Activated CD4-positive, alpha-beta memory T cell treated with anti-CD3 and anti-CD28 coated beads for 36 hours (primary cell): Measurements from ENCODE around the gene EIF2B1. TPM values are rescaled to one million over a fixed set of nuclear protein-coding genes. Genes with fewer than 3 reads are reported as not detected.

Source experiments
- CTCF ChIA-PET: fragments of 350-600 bp; sonication (Branson Sonifier 250); formaldehyde crosslinking; loops from one replicate; lab custom pipeline; 2021; ENCODE audit warnings: antibody characterized with exemption, inconsistent platforms; lab: Charles Lee
- POLR2A ChIA-PET: fragments of 350-600 bp; sonication (Branson Sonifier 250); formaldehyde crosslinking; loops from one replicate; lab custom pipeline; 2021; ENCODE audit warnings: antibody characterized with exemption; lab: Charles Lee
- DNase-seq: peaks from one replicate; pipeline ENCODE4 v3.0.0-alpha.2; 2020
- H3K27ac Mint-ChIP-seq: one replicate; pipeline ENCODE4 v1.8.0; 2021; ENCODE audit warnings: mixed read lengths
- H3K27me3 Mint-ChIP-seq: one replicate; pipeline ENCODE4 v1.8.0; 2021; ENCODE audit warnings: mixed read lengths
- H3K36me3 Mint-ChIP-seq: one replicate; pipeline ENCODE4 v1.8.0; 2021; ENCODE audit warnings: mixed read lengths
- H3K4me1 Mint-ChIP-seq: one replicate; pipeline ENCODE4 v1.8.0; 2021; ENCODE audit warnings: low read depth, mixed read lengths
- H3K4me3 Mint-ChIP-seq: one replicate; pipeline ENCODE4 v1.8.0; 2021; ENCODE audit warnings: mild to moderate bottlenecking, mixed read lengths
- H3K9me3 Mint-ChIP-seq: one replicate; pipeline ENCODE4 v1.8.0; 2021; ENCODE audit warnings: mixed read lengths
- intact Hi-C: fragments of 100-400 bp; cut with micrococcal nuclease; formaldehyde crosslinking; loops from one replicate; pipeline ENCODE4 v1.15.1; 2023
- total RNA-seq, 2 experiments: library from RNA; stranded (reverse); gene quantifications; one replicate each; pipeline ENCODE4 v1.2.3, GENCODE V29; 2021

Gene EIF2B1
- total RNA-seq, 2 experiments from 2014 or later: 51.7 to 61.9 TPM

DNA sequence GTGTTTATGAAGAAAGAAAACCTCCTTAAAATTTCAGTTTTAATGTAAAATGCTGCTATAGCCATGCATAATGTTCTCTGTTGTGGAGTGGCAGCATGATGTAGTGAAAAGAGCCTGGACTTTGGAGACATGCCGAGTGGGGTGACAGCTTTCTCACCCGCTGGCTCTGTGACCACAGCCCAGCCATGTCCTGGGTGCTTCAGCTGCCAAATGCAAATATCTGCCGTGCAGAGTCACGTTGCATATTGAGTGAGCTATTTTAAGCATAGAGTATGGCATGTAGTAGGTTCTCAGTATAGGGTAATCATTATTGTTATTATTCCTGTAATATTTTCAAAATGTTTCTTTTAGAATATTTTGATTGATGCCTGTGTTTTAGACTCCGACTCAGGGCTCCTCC is 21.9 kb upstream of the EIF2B1 start:
- Mint-ChIP-seq H3K4me1 (peaks cover 15% of the 10 kb centered on the region), H3K9me3 (no peaks in the 10 kb centered on the region), H3K27ac (no peak overlapping the region), H3K27me3 (no peaks in the 10 kb centered on the region), H3K36me3 (peaks cover 44% of the 10 kb centered on the region), H3K4me3 (no peak overlapping the region)
- ChIA-PET CTCF (no interaction called here), POLR2A (no interaction called here)
- DNase-seq: no peak
- intact Hi-C loops: no loop called here

DNA sequence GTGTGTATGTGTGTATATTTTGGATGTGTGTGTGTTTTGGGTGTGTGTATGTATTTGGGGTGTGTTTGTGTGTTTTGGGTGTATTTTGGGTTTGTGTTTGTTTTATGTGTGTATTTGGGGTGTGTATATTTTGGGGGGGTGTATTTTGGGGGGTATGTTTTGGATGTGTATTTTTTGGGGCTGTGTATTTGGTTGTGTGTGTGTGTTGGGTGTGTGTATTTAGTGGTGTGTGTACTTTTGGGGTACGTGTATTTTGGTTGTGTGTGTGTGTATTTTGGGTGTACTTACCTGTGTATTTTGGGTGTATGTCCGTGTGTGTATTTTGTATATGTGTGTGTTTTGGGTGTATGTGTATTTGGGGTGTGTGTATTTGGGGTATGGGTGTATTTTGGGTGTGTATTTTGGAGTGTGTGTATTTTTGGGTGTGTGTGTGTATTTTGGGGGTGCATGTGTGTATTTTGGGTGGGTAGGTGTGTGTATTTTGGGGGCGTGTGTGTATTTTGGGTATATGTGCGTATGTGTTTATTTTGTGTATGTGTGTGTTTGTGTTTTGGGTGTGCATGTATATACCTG is 20.7 kb upstream of the EIF2B1 start:
- POLR2A ChIA-PET: no interaction called here
- Mint-ChIP-seq H3K27ac (no peak overlapping the region), H3K4me1 (peaks cover 4% of the 10 kb centered on the region), H3K36me3 (peaks cover 37% of the 10 kb centered on the region), H3K27me3 (no peaks in the 10 kb centered on the region), H3K4me3 (no peak overlapping the region), H3K9me3 (no peaks in the 10 kb centered on the region)
- CTCF ChIA-PET: no interaction called here
- DNase-seq: no peak
- intact Hi-C loops: no loop called here

DNA sequence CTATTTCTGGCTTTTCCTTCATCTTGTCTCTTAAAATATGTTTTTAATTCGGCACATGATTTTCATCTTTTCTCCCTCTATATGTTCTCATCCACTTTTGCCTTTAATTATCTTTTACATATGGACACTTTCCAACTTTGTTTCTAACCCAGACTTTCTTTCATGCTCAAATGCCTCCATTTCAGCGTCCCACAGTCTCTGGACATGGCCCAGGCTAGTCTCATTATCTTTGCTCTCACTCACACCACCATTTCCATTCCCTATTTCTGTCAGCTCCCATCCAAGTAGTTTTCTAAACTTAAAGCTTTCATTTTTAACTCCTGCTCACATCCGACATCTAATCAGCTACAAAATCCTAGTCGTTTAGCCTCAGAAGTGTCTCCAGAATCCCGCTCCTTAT is 14.9 kb upstream of the EIF2B1 start:
- Mint-ChIP-seq H3K27me3 (no peaks in the 10 kb centered on the region), H3K9me3 (no peaks in the 10 kb centered on the region), H3K36me3 (peaks cover 24% of the 10 kb centered on the region), H3K4me1 (no peaks in the 10 kb centered on the region), H3K27ac (no peak overlapping the region), H3K4me3 (no peak overlapping the region)
- intact Hi-C loops: no loop called here
- no peak for DNase-seq
- ChIA-PET POLR2A (no interaction called here), CTCF (no interaction called here)

- intact Hi-C loops: no loop called here
- Mint-ChIP-seq H3K36me3 (peaks cover 19% of the 10 kb centered on the region), H3K4me1 (no peaks in the 10 kb centered on the region), H3K4me3 (no peak overlapping the region), H3K9me3 (no peaks in the 10 kb centered on the region), H3K27ac (no peak overlapping the region), H3K27me3 (no peaks in the 10 kb centered on the region)
- no peak for DNase-seq
- ChIA-PET POLR2A (no interaction called here), CTCF (interaction anchor here (0.6 kb wide), 1 partner anchor 272 kb away, joined by 3 read pairs; no protein-coding TSS in a partner anchor)
Measured at GRCh38 chr12:123645878-123646277, 12.4 kb upstream of the EIF2B1 start.

- H3K4me3 Mint-ChIP-seq: no peak overlapping the region
- peaks cover 19% of the 10 kb centered on the region for H3K36me3 Mint-ChIP-seq
- ChIA-PET POLR2A (no interaction called here), CTCF (interaction anchor here (0.6 kb wide), 1 partner anchor 273 kb away, joined by 3 read pairs; no protein-coding TSS in a partner anchor)
- H3K4me1 Mint-ChIP-seq: no peaks in the 10 kb centered on the region
- DNase-seq: no peak
- H3K27ac Mint-ChIP-seq: no peak overlapping the region
- H3K27me3 Mint-ChIP-seq: no peaks in the 10 kb centered on the region
- intact Hi-C loops: no loop called here
- no peaks in the 10 kb centered on the region for H3K9me3 Mint-ChIP-seq
Measured at GRCh38 chr12:123645380-123645779, 11.9 kb upstream of the EIF2B1 start.

DNA sequence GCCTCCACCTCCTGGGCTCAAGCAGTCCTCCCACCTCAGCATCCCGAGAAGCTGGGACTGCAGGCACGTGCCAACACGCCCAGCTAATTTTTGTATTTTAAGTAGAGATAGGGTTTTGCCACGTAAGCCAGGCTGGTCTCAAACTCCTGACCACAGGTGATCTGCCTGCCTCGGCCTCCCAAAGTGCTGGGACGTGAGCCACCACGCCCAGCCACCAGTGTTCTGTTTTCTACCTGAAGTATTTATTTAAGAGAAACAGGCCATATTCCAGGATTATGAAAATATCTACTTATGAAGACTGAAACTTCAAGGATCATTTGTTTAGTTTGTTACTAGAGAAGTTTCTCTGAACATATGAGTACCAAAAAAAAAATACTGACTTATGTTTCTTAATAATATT is 10.4 kb upstream of the EIF2B1 start:
- ChIA-PET CTCF (no interaction called here), POLR2A (no interaction called here)
- H3K9me3 Mint-ChIP-seq: no peaks in the 10 kb centered on the region
- H3K27ac Mint-ChIP-seq: no peak overlapping the region
- H3K4me1 Mint-ChIP-seq: no peaks in the 10 kb centered on the region
- DNase-seq: no peak
- intact Hi-C loops: no loop called here
- no peaks in the 10 kb centered on the region for H3K27me3 Mint-ChIP-seq
- no peak overlapping the region for H3K4me3 Mint-ChIP-seq
- H3K36me3 Mint-ChIP-seq: peaks cover 21% of the 10 kb centered on the region

- Mint-ChIP-seq H3K4me3 (peak overlapping the region; percentile 97), H3K9me3 (no peaks in the 10 kb centered on the region), H3K27ac (peak overlapping the region; percentile 96), H3K27me3 (no peaks in the 10 kb centered on the region), H3K36me3 (peaks cover 22% of the 10 kb centered on the region), H3K4me1 (peaks cover 28% of the 10 kb centered on the region)
- POLR2A ChIA-PET: interaction anchor here (1.0 to 1.7 kb wide), 3 partner anchors 78 to 269 kb away, joined by 4 to 8 read pairs (median 5); partner anchors contain the start of gene ATP6V0A2
- peak; percentile 16 for DNase-seq
- CTCF ChIA-PET: interaction anchor here (1.2 to 1.4 kb wide), 3 partner anchors 13 to 80 kb away, joined by 3 to 5 read pairs (median 4); partner anchors contain the start of gene DDX55
- intact Hi-C loops: loop anchor here (10.0 kb wide), 1 partner anchor 131 kb away; the partner anchor contains the start of gene DNAH10
Measured at GRCh38 chr12:123634142-123634561, 666 bp upstream of the EIF2B1 start.

DNA sequence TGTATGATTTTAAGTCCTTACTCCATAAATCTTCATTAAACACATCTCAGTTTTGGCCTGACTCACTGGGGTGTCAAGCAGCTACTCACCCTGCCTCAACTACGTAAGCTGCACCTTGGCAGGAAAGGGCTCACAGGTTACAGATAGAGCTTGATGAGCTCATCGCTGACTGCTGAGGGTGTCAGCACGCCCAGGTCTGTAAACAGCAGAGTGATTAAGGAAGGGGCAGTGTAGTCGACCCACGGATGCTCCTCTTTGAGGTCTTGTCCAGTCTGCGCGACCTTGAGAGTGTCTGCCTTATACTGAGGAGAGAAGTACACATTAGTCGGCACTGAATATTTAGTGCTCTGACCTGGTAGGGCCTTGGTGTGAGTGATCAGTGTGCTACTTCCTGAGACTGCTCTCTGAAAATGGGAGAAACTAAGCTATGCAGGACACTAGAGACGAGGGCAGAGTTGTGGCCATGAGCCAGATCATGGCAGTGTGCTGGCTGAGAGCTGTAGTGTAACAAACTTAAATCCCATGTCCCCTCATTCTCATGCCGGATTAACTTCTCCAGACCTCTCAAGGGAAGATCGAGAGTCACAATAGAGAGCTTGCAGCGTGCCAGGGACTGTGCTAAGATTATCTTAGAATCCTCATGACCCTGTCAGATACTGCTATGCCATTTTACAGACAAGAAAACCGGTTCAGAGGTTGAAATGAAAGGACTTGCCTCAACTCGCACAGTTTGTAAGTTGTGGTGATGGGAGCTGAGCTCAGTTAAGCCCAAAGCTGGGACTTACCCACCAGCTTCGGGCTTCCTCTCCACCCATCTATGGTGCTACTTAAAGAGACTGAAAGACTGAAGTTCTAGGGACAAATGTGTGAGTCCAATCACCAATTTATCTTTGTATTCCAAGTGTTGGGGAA is 11.6 kb downstream of the EIF2B1 start:
- peak overlapping the region; percentile 86 for H3K27ac Mint-ChIP-seq
- ChIA-PET CTCF (interaction anchor here (0.8 to 1.6 kb wide), 3 partner anchors 12 to 352 kb away, joined by 3 to 5 read pairs (median 3); partner anchors contain the start of gene ATP6V0A2), POLR2A (interaction anchor here (0.9 kb wide), 1 partner anchor 20 kb away, joined by 5 read pairs; the partner anchor contains the start of gene DDX55)
- DNase-seq: peak; percentile 58
- peaks cover 14% of the 10 kb centered on the region for H3K4me1 Mint-ChIP-seq
- peaks cover 62% of the 10 kb centered on the region for H3K36me3 Mint-ChIP-seq
- no peaks in the 10 kb centered on the region for H3K9me3 Mint-ChIP-seq
- intact Hi-C loops: no loop called here
- H3K27me3 Mint-ChIP-seq: no peaks in the 10 kb centered on the region
- H3K4me3 Mint-ChIP-seq: no peak overlapping the region

GRCh38 chr12:123621101-123621500 is 12.4 kb downstream of the EIF2B1 start:
- intact Hi-C loops: no loop called here
- no peak for DNase-seq
- Mint-ChIP-seq H3K27me3 (no peaks in the 10 kb centered on the region), H3K9me3 (no peaks in the 10 kb centered on the region), H3K4me1 (peaks cover 14% of the 10 kb centered on the region), H3K4me3 (no peak overlapping the region), H3K36me3 (peaks cover 61% of the 10 kb centered on the region), H3K27ac (peak overlapping the region; percentile 86)
- POLR2A ChIA-PET: interaction anchor here (0.9 kb wide), 1 partner anchor 19 kb away, joined by 5 read pairs; the partner anchor contains the start of gene DDX55
- CTCF ChIA-PET: interaction anchor here (0.8 to 1.6 kb wide), 3 partner anchors 13 to 351 kb away, joined by 3 to 5 read pairs (median 3); partner anchors contain the start of gene ATP6V0A2

- ChIA-PET POLR2A (no interaction called here), CTCF (interaction anchor here (1.1 to 2.3 kb wide), 2 partner anchors 34 to 375 kb away, joined by 3 to 5 read pairs; partner anchors contain the start of gene TMED2)
- intact Hi-C loops: no loop called here
- Mint-ChIP-seq H3K9me3 (no peaks in the 10 kb centered on the region), H3K27ac (no peak overlapping the region), H3K4me1 (peaks cover 14% of the 10 kb centered on the region), H3K36me3 (peaks cover 67% of the 10 kb centered on the region), H3K4me3 (no peak overlapping the region), H3K27me3 (no peaks in the 10 kb centered on the region)
- DNase-seq: no peak
Measured at GRCh38 chr12:123617580-123617979, 15.9 kb downstream of the EIF2B1 start.

DNA sequence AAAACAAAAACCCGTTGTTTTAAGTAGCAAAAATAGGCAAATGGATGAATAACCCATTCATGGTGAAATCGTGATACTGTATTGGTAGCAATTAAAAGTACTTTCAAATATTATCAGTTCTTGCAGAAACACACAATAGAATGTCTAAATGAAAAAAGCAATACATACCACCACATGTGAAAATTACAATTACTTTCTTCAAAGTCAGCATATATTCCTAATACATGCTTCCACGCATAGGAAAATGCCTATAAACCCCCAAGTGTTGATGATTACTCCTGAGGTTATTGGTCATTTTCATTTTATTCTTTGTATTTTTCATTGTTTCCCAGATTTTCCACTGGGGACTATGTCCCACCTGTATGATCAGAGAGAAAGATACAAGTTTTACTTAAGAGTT is 16.3 kb downstream of the EIF2B1 start:
- Mint-ChIP-seq H3K4me1 (peaks cover 14% of the 10 kb centered on the region), H3K27ac (no peak overlapping the region), H3K9me3 (no peaks in the 10 kb centered on the region), H3K4me3 (no peak overlapping the region), H3K36me3 (peaks cover 67% of the 10 kb centered on the region), H3K27me3 (no peaks in the 10 kb centered on the region)
- CTCF ChIA-PET: interaction anchor here (2.3 kb wide), 1 partner anchor 33 kb away, joined by 5 read pairs; the partner anchor contains the start of gene TMED2
- intact Hi-C loops: no loop called here
- no peak for DNase-seq
- POLR2A ChIA-PET: no interaction called here

GRCh38 chr12:123614531-123614930 is 19.0 kb downstream of the EIF2B1 start:
- ChIA-PET CTCF (interaction anchor here (1.1 kb wide), 1 partner anchor 12 kb away, joined by 4 read pairs; no protein-coding TSS in a partner anchor), POLR2A (no interaction called here)
- intact Hi-C loops: no loop called here
- H3K36me3 Mint-ChIP-seq: peaks cover 64% of the 10 kb centered on the region
- peaks cover 2% of the 10 kb centered on the region for H3K4me1 Mint-ChIP-seq
- H3K27ac Mint-ChIP-seq: peak overlapping the region; percentile 38
- no peak for DNase-seq
- H3K4me3 Mint-ChIP-seq: no peak overlapping the region
- H3K9me3 Mint-ChIP-seq: no peaks in the 10 kb centered on the region
- H3K27me3 Mint-ChIP-seq: no peaks in the 10 kb centered on the region
